GM21786 (cell line): Measurements from ENCODE around the gene PCDHGA3.
A peak's percentile ranks its signal among the peaks of the same experiment; 100 is the strongest.
"Not testable (repeated sequence)": the region's sequence is repeated elsewhere in the genome, so short reads cannot be mapped to it uniquely, and the experiment has no call there.

Experiments
- ATAC-seq: cut with Tn5 transposase; IDR thresholded peaks from one replicate; pipeline ENCODE4 v1.9.1; 2021; ENCODE audit not compliant: unreplicated experiment

PCDHGA3 gene

GRCh38 chr5:141346017-141346416, 2.4 kb downstream of the PCDHGA3 start:
- ATAC-seq, result not testable (repeated sequence)

- no peak for ATAC-seq
Observed at GRCh38 chr5:141349917-141350619, 6.4 kb downstream of the PCDHGA3 start, which contains the start of gene PCDHGB1. PCDHGB1 (plus strand) TSS chr5:141350099; CDS start chr5:141350261, 162 bp downstream.

GRCh38 chr5:141351591-141351990, 8.0 kb downstream of the PCDHGA3 start:
- ATAC-seq, result no peak

GRCh38 chr5:141354900-141355469, 11.4 kb downstream of the PCDHGA3 start, which contains the start of gene PCDHGA4:
PCDHGA4 (plus strand) TSS chr5:141355021; CDS start chr5:141355108, 87 bp downstream.
- ATAC-seq, result no peak

- ATAC-seq, result no peak
Observed at GRCh38 chr5:141355641-141356040, 12.0 kb downstream of the PCDHGA3 start.

- ATAC-seq, result no peak
Observed at GRCh38 chr5:141356133-141356532, 12.5 kb downstream of the PCDHGA3 start.

- ATAC-seq, result no peak
Observed at GRCh38 chr5:141356950-141357349, 13.3 kb downstream of the PCDHGA3 start.

GRCh38 chr5:141359790-141360426, 16.3 kb downstream of the PCDHGA3 start, which contains the start of gene PCDHGB2:
PCDHGB2 (plus strand) TSS chr5:141359994; CDS start chr5:141360136, 142 bp downstream.
- peak; percentile 63 for ATAC-seq

- no peak for ATAC-seq
Observed at GRCh38 chr5:141360685-141361084, 17.1 kb downstream of the PCDHGA3 start.

- ATAC-seq, result no peak
Observed at GRCh38 chr5:141362719-141363118, 19.1 kb downstream of the PCDHGA3 start.

GRCh38 chr5:141363952-141364660, 20.5 kb downstream of the PCDHGA3 start, which contains the start of gene PCDHGA5:
PCDHGA5 (plus strand) TSS chr5:141364162; CDS start chr5:141364331, 169 bp downstream.
- ATAC-seq, result no peak

- ATAC-seq, result no peak
Observed at GRCh38 chr5:141366016-141366896, 22.6 kb downstream of the PCDHGA3 start.

GRCh38 chr5:141369994-141370848, 26.6 kb downstream of the PCDHGA3 start, which contains the start of gene PCDHGB3:
PCDHGB3 (plus strand) TSS chr5:141370242; CDS start chr5:141370395, 153 bp downstream.
- peak; percentile 99 for ATAC-seq

- ATAC-seq, result no peak
Observed at GRCh38 chr5:141371572-141372475, 28.2 kb downstream of the PCDHGA3 start.

- no peak for ATAC-seq
Observed at GRCh38 chr5:141373673-141374317, 30.2 kb downstream of the PCDHGA3 start, which contains the start of gene PCDHGA6. PCDHGA6 (plus strand) TSS chr5:141373891; CDS start chr5:141374084, 193 bp downstream.

GRCh38 chr5:141374627-141375026, 31.0 kb downstream of the PCDHGA3 start:
- no peak for ATAC-seq

- ATAC-seq, result not testable (repeated sequence)
Observed at GRCh38 chr5:141375444-141376155, 32.0 kb downstream of the PCDHGA3 start.
